GM12878 (cell line): Measurements from ENCODE around the gene CHCHD6. TPM values are rescaled to one million over a fixed set of nuclear protein-coding genes. Genes with fewer than 3 reads are reported as not detected.

Experiments used
- ATAC-seq: fragments of 200-7000 bp; cut with Tn5 transposase; 3 replicates; pipeline ENCODE4 v1.9.1; 2020; ENCODE audit warnings: mild to moderate bottlenecking, moderate library complexity
- BruUV-seq: library from RNA; stranded (reverse); fragments of 400-500 nt; replicated peaks from 2 replicates; lab custom pipeline; 2021; lab: Mats Ljungman, UMichigan
- CTCF ChIA-PET: fragments of 300-600 bp; sonication (Branson Sonifier 250); formaldehyde crosslinking; extraction: SDS; loops from one replicate; lab custom pipeline; 2021; ENCODE audit warnings: inconsistent platforms; lab: Yijun Ruan, JAX
- POLR2A ChIA-PET: fragments of 350-600 bp; formaldehyde crosslinking; extraction: SDS; loops from one replicate; lab custom pipeline; 2021; ENCODE audit warnings: inconsistent platforms; lab: Charles Lee
- RAD21 ChIA-PET: fragments of 300-600 bp; sonication (Branson Sonifier 250); formaldehyde crosslinking; loops from one replicate; lab custom pipeline; 2023; ENCODE audit warnings: antibody characterized with exemption; ENCODE audit not compliant: unreplicated experiment; lab: Charles Lee
- SMC1A ChIA-PET: fragments of 300-600 bp; sonication (Branson Sonifier 250); formaldehyde crosslinking; loops from one replicate; lab custom pipeline; 2023; ENCODE audit not compliant: unreplicated experiment, uncharacterized antibody; lab: Charles Lee
- DNase-seq: peaks from one replicate; pipeline ENCODE4 v3.0.0-alpha.2; 2011; ENCODE audit warnings: low read depth, low spot score
- FAIRE-seq: peaks from 3 replicates; lab custom pipeline; 2011; peaks lifted over from hg19 to GRCh38; lab: Jason Lieb, UNC
- H2AFZ ChIP-seq: 2 replicates; pipeline ENCODE4 v1.6.0; 2011; ENCODE audit warnings: low read depth, low read length, control low read depth; ENCODE audit not compliant: control insufficient read depth
- H3K27ac ChIP-seq: 2 replicates; pipeline ENCODE4 v1.5.1; 2011; ENCODE audit warnings: control low read depth; ENCODE audit not compliant: control insufficient read depth, insufficient read depth
- H3K27me3 ChIP-seq, 2 experiments: replicated peaks in 1 of 2; 2 replicates each; pipeline versions ENCODE4 v1.6.0 to v1.6.1; 2011; ENCODE audit warnings: low read length in 1 of 2; ENCODE audit not compliant: control insufficient read depth in 2 of 2, insufficient read depth in 2 of 2
- H3K36me3 ChIP-seq, 2 experiments: 2 replicates each; pipeline ENCODE4 v1.5.1; 2011; ENCODE audit warnings: low read length in 1 of 2; ENCODE audit not compliant: control insufficient read depth in 2 of 2, insufficient read depth in 2 of 2
- H3K4me1 ChIP-seq: 2 replicates; pipeline ENCODE4 v1.6.1; 2011; ENCODE audit warnings: mild to moderate bottlenecking, low read length, moderate library complexity, mixed read lengths; ENCODE audit not compliant: control insufficient read depth, insufficient read depth
- H3K4me2 ChIP-seq: 2 replicates; pipeline ENCODE4 v1.6.0; 2011; ENCODE audit warnings: control low read depth; ENCODE audit not compliant: control insufficient read depth, insufficient read depth
- H3K4me3 ChIP-seq: fragments of 200-600 bp; sonication (generic); 2 replicates; pipeline ENCODE4 v1.5.1; 2016
- H3K79me2 ChIP-seq: 2 replicates; pipeline ENCODE4 v1.6.0; 2011; ENCODE audit warnings: low read length; ENCODE audit not compliant: control insufficient read depth, insufficient read depth
- H3K9ac ChIP-seq: 2 replicates; pipeline ENCODE4 v1.8.0; 2011; ENCODE audit warnings: low read length, control low read depth, mixed read lengths; ENCODE audit not compliant: control insufficient read depth, insufficient read depth
- H3K9me3 ChIP-seq: replicated peaks from 3 replicates; pipeline ENCODE4 v1.5.1; 2011; ENCODE audit warnings: mild to moderate bottlenecking, low read length; ENCODE audit not compliant: control insufficient read depth, insufficient read depth
- H4K20me1 ChIP-seq: 2 replicates; pipeline ENCODE4 v1.6.0; 2011; ENCODE audit not compliant: control insufficient read depth, insufficient read depth
- EED ChIP-seq: sonication (generic); IDR thresholded peaks from 2 replicates; pipeline ENCODE4 v1.6.1; 2016; ENCODE audit warnings: antibody characterized with exemption, low read depth
- EP300 ChIP-seq, 2 experiments: fragments of 150-350 bp in 1 of 2; IDR thresholded peaks; 2 replicates each; pipeline ENCODE4 v1.6.1; 2011 to 2012; ENCODE audit warnings: low read depth in 2 of 2, low read length in 2 of 2, borderline replicate concordance in 1 of 2, improper control_type of control experiment in 1 of 2, inconsistent platforms in 1 of 2; ENCODE audit not compliant: control insufficient read depth in 1 of 2
- GATAD2B ChIP-seq: fragments of 450-650 bp; conservative IDR thresholded peaks from 2 replicates; pipeline ENCODE4 v1.6.1; 2017; ENCODE audit warnings: low read depth, mild to moderate bottlenecking, moderate library complexity
- NBN ChIP-seq: fragments of 450-650 bp; IDR thresholded peaks from 2 replicates; pipeline ENCODE4 v1.6.1; 2016
- POLR2A ChIP-seq: IDR thresholded peaks from 2 replicates; pipeline ENCODE4 v1.6.1; 2011; ENCODE audit warnings: low read depth, mild to moderate bottlenecking, low read length
- RAD51 ChIP-seq: fragments of 450-650 bp; IDR thresholded peaks from 2 replicates; pipeline ENCODE4 v1.6.1; 2016; ENCODE audit warnings: moderate library complexity, mild to moderate bottlenecking, inconsistent platforms
- RUNX3 ChIP-seq: IDR thresholded peaks from 2 replicates; pipeline ENCODE4 v1.6.1; 2012; ENCODE audit warnings: low read length, inconsistent platforms
- TAF1 ChIP-seq: IDR thresholded peaks from 2 replicates; pipeline ENCODE4 v1.6.1; 2011; ENCODE audit warnings: mild to moderate bottlenecking, low read depth, low read length, borderline replicate concordance
- TCF12 ChIP-seq: IDR thresholded peaks from 2 replicates; pipeline ENCODE4 v1.6.1; 2011; ENCODE audit warnings: low read depth, mild to moderate bottlenecking, low read length
- YY1 ChIP-seq: IDR thresholded peaks from 2 replicates; pipeline ENCODE4 v1.6.1; 2011; ENCODE audit warnings: low read depth, mild to moderate bottlenecking, low read length
- WGBS: methylation state at CpG from one replicate; pipeline ENCODE4 v1.1.6; 2016; ENCODE audit warnings: low lambda C conversion rate; ENCODE audit not compliant: insufficient replicate concordance, insufficient coverage; ENCODE audit errors: missing lambda C conversion rate; 5-methylcytosine and 5-hydroxymethylcytosine counted together
- in situ Hi-C: fragments of 300-500 bp; cut with MboI; formaldehyde crosslinking; loops from 9 replicates; pipeline ENCODE4 v1.14.3; 2018; ENCODE audit warnings: mixed read lengths
- intact Hi-C: fragments of 100-400 bp; cut with micrococcal nuclease; formaldehyde crosslinking; loops from one replicate; pipeline ENCODE4 v1.14.2; 2022; ENCODE audit not compliant: unreplicated experiment
- polyA plus RNA-seq, 11 experiments: library from polyadenylated mRNA; depleted of rRNA in 4 of 11; unstranded in 6 of 11; stranded (reverse) in 5 of 11; fragments of >200 nt; fragmentation: Nextera tagmentation in 4 of 11; fragmentation: Illumina TruSeq in 1 of 11; extraction: Ambion mirVana in 4 of 11; extraction: Trizol in 1 of 11; gene quantifications; 1 replicate in 1 of 11; 2 replicates in 10 of 11; pipeline versions ENCODE4 v1.2.1 to v1.2.3, GENCODE V29; 2011 to 2016; ENCODE audit warnings: inconsistent platforms in 2 of 11, missing spikeins in 2 of 11, low read depth in 1 of 11
- total RNA-seq, 4 experiments: library from RNA; depleted of rRNA in 3 of 4; stranded (reverse); fragments of >200 nt in 3 of 4; fragmentation: Illumina TruSeq in 1 of 4; extraction: Trizol in 1 of 4; gene quantifications; 2 replicates each; pipeline versions ENCODE4 v1.2.1 to v1.2.3, GENCODE V29; 2013 to 2021

Gene CHCHD6
- total and polyA plus RNA-seq, 10 of the 15 experiments (the other 5 are each of a cell fraction or from before 2014, with no cell fraction given), result 2.7 to 16.7 (median 12.3) TPM

DNA sequence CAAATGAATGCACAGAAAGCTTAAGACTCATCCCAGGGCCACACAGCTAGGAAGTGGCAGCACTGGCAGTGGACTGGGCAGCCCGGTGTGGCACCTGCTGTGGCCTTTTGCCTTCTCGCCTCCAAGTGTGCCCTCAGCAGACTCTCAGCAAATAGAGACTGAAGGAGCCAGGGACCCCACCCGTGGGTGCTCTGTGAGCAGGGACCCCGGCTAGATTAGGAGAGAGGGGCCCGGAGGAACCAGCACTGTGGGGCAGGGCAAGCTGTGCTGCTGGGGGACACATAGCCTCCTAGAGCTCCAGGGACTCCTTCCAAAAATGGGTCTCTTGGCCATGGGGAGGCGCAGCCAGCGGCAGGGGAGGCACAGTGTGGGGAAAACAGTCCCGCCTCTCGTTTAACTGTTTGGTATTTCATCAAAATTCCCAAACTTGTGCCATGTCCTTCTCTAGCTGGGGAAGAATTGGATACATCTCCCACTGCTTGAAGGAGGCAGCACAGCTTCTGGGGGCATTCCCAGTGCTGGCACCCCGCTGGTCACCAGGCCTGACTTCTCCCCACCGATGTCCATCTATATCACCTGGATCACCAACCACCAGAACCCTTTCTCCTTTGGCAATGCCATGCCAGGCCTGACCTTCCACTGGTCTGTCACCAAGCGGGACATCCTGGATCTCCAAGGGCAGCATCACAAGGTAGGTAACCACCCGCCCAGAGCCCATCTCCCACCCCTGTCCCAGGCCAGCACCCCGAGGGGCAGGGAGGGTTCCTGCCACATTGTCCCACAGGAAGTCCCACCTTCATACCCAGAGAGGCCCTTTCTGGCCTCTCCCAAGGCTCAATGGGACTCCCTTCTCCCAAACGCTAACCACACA lies 37.1 kb upstream of the CHCHD6 start:
- ChIA-PET CTCF (interaction anchor here (3.0 kb wide), 1 partner anchor 12 kb away, joined by 15 read pairs; no protein-coding TSS in a partner anchor), SMC1A (no interaction called here), POLR2A (no interaction called here), RAD21 (no interaction called here)
- WGBS, result 26% methylated on average over 15 of the region's 15 CpGs
- H3K27me3 ChIP-seq, result no peaks in the 10 kb centered on the region; a peak in 1 of 4 replicates
- no peaks in the 10 kb centered on the region for H3K9me3 ChIP-seq
- no peak overlapping the region for H3K9ac ChIP-seq
- H3K4me1 ChIP-seq, result no peaks in the 10 kb centered on the region
- H3K27ac ChIP-seq, result no peak overlapping the region
- no peak for TF ChIP-seq RUNX3
- TF ChIP-seq TCF12, result no peak
- TF ChIP-seq TAF1, result no peak
- no peak for TF ChIP-seq POLR2A
- no peak for TF ChIP-seq NBN
- no peak for TF ChIP-seq RAD51
- TF ChIP-seq YY1, result no peak
- TF ChIP-seq EP300 (IDR thresholded peaks at IDR 0.05; ENCODE audit: borderline replicate concordance in 1 of 2, control insufficient read depth in 1 of 2, low read depth in 2 of 2, low read length in 2 of 2), result no peak
- TF ChIP-seq EED, result no peak
- no peak for TF ChIP-seq GATAD2B
- H3K4me3 ChIP-seq, result no peak overlapping the region
- ATAC-seq, result no peak
- H3K4me2 ChIP-seq, result no peak overlapping the region
- no TSS peak for BruUV-seq
- intact Hi-C loops, result no loop called here
- H4K20me1 ChIP-seq, result no peaks in the 10 kb centered on the region
- no peaks in the 10 kb centered on the region for H3K79me2 ChIP-seq
- in situ Hi-C loops, result no loop called here
- FAIRE-seq, result no peak
- no peak overlapping the region for H2AFZ ChIP-seq
- no peak for DNase-seq
- no peaks in the 10 kb centered on the region for H3K36me3 ChIP-seq
